T-helper 9 cell (primary cell): ENCODE data around the gene ZNF423.

Experiments used
- DNase-seq: peaks from one replicate; pipeline ENCODE4 v3.0.0-alpha.2; 2020

Gene ZNF423

GRCh38 chr16:49869731-49870130 lies 13.8 kb upstream of the ZNF423 start:
- DNase-seq: no peak

DNA sequence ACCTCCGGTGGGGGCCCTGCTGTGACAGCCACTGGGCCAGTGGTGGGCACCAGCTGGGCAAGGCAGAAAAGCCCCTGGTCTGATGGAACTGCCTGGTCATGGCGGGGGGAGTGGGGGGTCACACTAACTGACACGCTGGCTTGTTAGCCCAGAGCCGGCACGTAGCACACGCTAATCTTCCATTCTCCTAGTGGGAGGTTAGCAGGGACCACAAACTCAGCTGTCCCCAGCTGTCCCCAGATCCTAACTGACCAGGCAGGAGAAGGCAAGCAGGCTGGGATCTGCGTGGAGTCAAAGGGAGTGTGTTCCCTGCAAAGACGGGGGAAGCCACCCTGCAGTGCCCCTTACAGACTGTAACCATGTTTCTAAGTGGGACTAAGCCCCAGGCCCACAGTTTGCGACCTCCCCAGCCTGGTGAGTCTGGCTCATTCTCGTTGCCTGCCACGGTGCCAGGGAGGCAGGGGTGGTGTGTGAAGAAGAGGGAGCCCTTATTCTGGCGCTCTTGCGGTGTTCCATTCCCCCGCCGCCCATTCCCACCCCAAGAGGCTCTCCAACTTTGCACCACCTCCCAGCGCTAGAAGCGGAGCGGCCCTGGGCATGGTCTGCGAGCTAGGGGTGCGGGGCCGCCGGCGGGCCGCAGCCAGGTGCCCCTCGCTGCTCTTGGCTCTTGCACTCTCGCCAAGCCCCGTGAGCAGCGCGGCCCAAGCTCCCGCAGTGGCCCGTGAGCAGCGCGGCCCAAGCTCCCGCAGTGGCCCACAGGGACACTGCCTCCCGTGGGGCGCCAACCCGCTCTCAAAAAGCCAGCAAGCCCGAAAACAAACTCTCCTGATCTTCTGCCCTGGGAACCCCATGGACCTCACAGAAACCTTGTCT lies 12.1 kb upstream of the ZNF423 start:
- no peak for DNase-seq

DNA sequence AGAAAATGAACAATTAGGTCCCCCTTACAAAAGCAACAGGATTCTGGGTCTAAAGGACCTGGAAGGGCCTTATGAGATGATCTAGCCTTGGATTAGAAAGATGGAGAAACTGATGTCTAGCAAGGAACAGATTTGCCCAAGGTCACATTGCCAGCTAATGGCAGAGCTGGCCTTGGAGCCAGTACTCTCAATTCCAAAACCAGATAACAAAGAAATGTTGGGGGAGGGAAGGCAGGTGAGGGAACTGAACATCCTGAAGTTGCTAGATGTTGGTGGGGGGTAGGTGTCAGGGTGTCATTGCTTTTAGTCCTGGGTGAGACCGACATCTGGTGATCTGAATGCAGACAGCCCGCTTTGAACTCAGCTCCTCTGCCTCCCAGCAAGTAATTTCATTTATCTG lies 11.3 kb upstream of the ZNF423 start:
- no peak for DNase-seq

DNA sequence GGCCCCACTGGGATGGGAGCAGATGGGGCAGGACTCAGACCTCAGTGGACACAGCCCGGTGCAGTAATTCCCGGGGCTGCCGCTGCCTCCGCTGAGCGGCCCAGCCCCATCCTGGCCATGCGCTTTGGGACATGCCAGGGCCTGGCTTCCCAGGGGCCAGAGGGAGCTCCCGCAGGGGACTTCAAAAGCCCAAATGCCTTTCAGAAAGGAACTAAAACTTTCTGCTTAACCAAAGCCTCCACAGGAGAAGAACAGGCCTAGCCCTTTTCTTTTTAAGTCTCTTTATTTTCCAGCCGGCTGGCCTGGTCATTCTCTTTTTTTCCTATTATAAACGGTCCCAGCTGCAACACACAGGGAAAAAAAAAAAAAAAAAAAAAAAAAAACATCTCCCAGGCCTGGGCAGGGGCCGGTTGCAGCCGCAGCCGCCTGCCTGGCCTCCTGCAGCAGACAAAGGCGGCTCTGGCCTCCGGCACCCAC lies 10.7 kb upstream of the ZNF423 start:
- DNase-seq: no peak

DNA sequence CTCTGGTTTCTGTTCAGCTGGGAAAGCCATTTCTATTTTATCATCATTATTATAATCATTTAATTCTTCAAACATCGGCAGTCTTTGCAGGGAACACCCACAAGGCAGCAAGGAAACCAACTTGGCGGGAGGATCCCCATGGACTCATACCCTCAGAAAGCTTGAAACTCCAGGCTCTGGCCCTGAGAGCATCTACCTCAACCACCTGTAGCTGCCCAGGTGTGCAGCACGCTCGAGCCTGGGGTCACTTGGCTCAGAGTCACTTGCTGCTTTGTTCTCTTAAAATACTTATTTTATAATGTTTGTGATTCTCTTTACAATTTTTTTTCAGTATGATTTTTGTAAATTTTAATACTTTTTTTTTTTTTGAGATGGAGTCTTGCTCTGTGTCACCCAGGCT lies 6.8 kb upstream of the ZNF423 start:
- DNase-seq: no peak

- no peak for DNase-seq
Observed at GRCh38 chr16:49861299-49861698, 5.4 kb upstream of the ZNF423 start.

- DNase-seq: no peak
Observed at GRCh38 chr16:49860593-49860992, 4.7 kb upstream of the ZNF423 start.

GRCh38 chr16:49859125-49859811 lies 3.4 kb upstream of the ZNF423 start:
- no peak for DNase-seq

DNA sequence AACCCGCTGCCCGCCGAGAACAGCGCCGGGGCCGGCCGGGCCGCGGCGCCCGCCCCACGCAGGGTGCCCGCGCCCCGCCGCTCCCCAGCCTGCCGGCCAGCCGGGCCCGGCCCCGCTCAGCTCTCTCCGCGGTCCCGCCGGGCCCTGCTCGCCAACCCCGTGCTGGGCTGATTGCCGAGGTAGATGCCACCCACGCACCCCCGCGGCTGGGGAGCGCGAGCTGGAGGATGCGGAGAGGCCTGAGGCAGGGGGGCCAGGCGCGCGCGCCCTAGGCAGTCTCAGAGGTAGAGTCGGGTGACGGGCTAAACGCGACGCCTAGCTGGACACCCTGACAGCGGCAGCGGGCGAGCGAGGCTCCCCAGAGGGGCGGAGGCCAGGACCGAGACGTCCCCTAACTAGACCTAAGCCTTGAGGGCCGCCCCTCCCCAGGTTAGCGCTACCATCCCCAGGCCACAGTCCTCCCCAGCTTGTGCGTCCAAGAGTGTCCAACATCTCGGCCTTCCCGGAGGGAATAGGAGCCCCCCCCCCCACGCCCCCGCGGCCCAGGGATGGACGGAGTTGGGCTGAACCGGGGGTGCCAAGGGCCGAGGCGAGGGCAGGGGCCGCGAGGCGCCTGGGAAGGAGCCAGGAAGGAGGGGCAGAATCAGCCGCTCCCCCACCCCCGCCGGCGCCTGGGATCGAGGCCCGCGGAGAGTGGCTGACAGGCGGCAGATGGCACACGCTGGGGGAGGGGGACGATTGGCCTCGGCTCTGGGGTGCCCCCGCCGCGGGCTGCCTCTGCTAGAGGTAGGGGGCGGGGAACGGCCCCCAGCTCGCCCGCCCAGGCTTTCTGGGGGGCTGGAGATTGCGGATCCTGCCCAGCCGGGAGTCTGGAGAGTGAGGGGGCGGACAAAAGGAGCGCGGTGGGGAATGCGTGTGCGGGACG lies 2.5 kb upstream of the ZNF423 start:
- DNase-seq: no peak

- peak; percentile 16 for DNase-seq
Observed at GRCh38 chr16:49857423-49858181, 1.7 kb upstream of the ZNF423 start.

DNA sequence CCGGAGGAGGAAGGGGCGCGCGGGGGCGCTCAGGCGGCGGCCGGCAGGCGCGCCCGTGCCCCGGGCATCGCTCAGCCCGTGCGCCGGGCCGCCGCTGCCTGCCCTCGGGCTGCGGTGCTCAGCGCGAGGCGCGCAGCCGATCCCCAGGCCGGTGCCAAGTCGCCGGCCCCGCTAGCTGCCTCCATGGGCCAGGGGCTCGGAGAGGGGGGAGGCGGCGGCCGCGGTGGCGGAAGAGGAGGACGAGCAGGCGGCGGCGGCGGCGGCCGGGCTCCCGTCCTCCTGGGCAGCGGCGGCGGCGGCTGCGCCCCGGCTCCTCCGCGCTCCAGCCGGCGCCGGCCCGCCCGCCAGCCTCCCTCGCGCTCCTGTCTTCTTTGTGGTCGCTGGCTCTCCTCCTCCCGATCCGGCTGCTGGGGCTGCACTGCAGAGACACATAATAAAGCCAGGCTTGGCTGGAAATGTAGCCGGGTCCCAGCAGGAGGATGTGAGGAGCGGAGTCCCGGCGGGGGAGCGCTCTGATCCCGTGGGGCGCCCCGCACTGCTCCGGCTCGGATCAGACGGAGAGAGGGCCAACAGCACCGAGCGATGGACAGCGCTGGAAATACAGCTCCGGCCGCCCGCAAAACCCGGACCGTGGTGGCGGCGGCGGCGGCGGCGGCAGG lies 889 bp upstream of the ZNF423 start:
- no peak for DNase-seq

DNA sequence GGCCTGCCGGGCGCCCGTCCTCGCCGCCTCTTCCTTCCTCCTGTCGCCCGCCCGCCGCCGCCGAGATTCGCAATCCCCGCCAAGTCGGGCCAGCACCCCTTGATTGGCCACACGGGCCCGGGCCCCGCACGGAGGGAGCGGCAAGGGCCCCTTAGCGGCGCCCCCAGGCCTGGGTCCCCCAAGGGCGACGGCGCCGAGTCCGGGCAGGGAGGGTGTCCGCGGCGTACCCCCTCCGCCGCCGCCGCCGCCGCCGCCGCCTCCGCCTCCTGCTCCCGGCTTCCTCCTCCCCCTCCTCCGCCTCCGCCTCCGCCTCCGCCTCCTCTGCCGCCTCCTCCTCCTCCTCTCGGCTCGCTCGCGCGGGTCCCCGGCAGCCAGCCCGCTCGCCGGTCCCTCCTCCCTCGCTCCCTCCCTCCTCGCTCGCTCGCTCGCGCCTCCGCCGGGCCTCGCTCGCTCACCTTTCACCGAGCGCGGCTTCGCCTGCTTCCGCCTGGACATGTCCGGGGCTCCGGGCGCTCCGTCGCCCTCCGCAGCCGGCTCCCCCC lies 561 bp downstream of the ZNF423 start:
- peak; percentile 35 for DNase-seq

- DNase-seq: no peak
Observed at GRCh38 chr16:49854796-49855203, 1.1 kb downstream of the ZNF423 start.

- DNase-seq: no peak
Observed at GRCh38 chr16:49854188-49854795, 1.6 kb downstream of the ZNF423 start.

- no peak for DNase-seq
Observed at GRCh38 chr16:49852279-49852678, 3.6 kb downstream of the ZNF423 start.

DNA sequence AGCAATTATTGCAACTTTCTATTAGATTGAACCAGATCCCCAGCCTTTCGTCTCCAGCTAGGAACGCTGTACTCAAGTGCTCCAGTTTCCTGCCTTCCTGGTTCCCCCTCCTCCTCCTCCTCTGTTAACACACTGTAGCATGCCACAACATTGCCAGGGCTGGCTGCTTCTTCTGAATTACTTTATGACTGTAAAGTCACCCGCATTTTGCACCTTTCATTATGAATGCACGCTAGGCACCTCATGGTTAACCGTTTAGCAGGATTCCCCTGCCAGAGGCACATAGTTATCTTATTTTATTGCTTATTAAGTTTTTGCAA lies 4.5 kb downstream of the ZNF423 start:
- no peak for DNase-seq

DNA sequence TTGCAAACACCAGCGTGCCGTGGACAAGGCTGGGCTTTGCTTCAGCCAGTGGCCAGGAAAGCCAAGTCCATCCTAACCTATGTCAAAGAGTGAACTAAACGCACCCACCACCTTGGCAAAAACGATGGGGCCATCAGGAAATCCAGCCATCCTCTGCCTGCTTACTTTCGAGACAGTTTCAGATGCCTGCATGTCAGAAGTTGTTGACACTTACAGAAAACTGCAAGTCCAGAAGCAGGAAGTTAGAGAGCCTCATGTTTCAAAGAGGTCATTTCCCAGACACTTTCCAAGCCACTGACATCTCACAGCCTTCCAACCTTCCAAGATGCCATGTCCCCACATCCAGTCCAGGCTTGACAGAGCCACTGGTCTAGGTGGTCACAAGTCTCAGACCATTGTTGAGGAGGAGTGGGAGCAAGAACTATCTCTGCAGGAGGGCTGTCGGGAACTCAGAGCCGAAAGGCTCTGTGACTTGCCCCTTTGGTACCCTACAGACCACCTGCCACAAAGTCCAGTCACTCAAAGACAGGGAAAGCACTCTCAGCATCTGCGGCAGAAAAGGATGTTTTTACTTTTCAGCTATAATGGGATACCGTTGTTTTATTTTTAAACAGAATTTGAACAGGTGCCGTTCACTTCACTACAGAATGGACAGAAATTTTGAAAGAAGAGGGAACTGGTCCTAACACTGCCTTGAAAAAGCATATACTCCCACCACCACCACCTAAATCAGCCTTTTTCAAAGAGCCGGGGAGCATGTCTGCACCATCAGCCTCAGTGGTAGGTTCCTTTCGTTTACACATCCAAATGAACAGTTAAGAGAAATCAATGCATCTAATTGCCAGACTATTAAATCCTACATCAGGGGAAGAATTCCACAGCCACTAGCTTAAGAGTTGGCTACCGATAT lies 5.1 kb downstream of the ZNF423 start:
- no peak for DNase-seq

DNA sequence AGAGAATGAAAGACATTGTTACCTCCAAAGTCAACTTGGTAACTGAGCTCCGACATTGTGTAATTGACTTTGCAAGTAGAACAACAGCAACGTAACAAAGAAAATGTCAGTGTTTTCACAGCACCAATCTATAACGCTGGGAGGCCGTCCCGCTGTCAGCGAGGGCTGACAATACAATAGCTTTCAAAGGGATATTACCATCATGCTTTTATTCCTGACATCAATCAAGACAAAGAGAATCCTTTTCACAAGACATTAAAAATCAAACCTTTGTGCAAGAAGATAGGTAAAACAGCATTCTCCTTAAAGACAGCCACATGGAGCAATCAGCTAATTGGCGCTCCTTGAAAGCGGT lies 6.2 kb downstream of the ZNF423 start:
- no peak for DNase-seq

GRCh38 chr16:49849037-49849753 lies 6.7 kb downstream of the ZNF423 start:
- no peak for DNase-seq
